H9 (cell line): Measurements from ENCODE around the gene TRPV6. TPM values are rescaled to one million over a fixed set of nuclear protein-coding genes. Genes with fewer than 3 reads are reported as not detected.

Experiments used
- DNase-seq: peaks from one replicate; pipeline ENCODE4 v3.0.0-alpha.2; 2017
- H2AFZ ChIP-seq: one replicate; pipeline ENCODE4 v1.6.1; 2013; ENCODE audit warnings: mild to moderate bottlenecking, low read length, control low read depth, moderate library complexity
- H2AK5ac ChIP-seq: 2 replicates; pipeline ENCODE4 v1.6.1; 2013; ENCODE audit warnings: low read length, control low read depth, mixed read lengths; ENCODE audit not compliant: insufficient read length
- H2BK120ac ChIP-seq: one replicate; pipeline ENCODE4 v1.6.1; 2013; ENCODE audit warnings: low read depth, mild to moderate bottlenecking, low read length, control low read depth, inconsistent platforms; ENCODE audit not compliant: poor library complexity, severe bottlenecking
- H2BK12ac ChIP-seq: 2 replicates; pipeline ENCODE4 v1.6.1; 2013; ENCODE audit warnings: low read length, control low read depth, mixed read lengths, low read depth; ENCODE audit not compliant: insufficient read length
- H2BK15ac ChIP-seq: 2 replicates; pipeline ENCODE4 v1.6.1; 2013; ENCODE audit warnings: low read depth, low read length, control low read depth
- H2BK20ac ChIP-seq: one replicate; pipeline ENCODE4 v1.6.1; 2013; ENCODE audit warnings: low read depth, mild to moderate bottlenecking, low read length, control low read depth, inconsistent platforms; ENCODE audit not compliant: poor library complexity, severe bottlenecking
- H2BK5ac ChIP-seq: 2 replicates; pipeline ENCODE4 v1.6.1; 2013; ENCODE audit warnings: low read length, control low read depth, mixed read lengths; ENCODE audit not compliant: insufficient read length
- H3K14ac ChIP-seq: 2 replicates; pipeline ENCODE4 v1.6.1; 2013; ENCODE audit warnings: low read length, control low read depth; ENCODE audit not compliant: insufficient read depth
- H3K18ac ChIP-seq: 2 replicates; pipeline ENCODE4 v1.6.1; 2013; ENCODE audit warnings: low read depth, mild to moderate bottlenecking, mixed read lengths, low read length, control low read depth; ENCODE audit not compliant: insufficient read length
- H3K23ac ChIP-seq: 2 replicates; pipeline ENCODE4 v1.6.1; 2013; ENCODE audit warnings: low read length, control low read depth, mixed read lengths, low read depth; ENCODE audit not compliant: insufficient read length
- H3K23me2 ChIP-seq: 2 replicates; pipeline ENCODE4 v1.6.1; 2013; ENCODE audit warnings: low read depth, mild to moderate bottlenecking, mixed read lengths, low read length, control low read depth; ENCODE audit not compliant: insufficient read length, poor library complexity, severe bottlenecking
- H3K27ac ChIP-seq: 2 replicates; pipeline ENCODE4 v1.5.1; 2013; ENCODE audit warnings: low read length, control low read depth, mixed read lengths, low read depth; ENCODE audit not compliant: insufficient read length
- H3K27me3 ChIP-seq: 2 replicates; pipeline ENCODE4 v1.6.1; 2013; ENCODE audit warnings: low read length, control low read depth, inconsistent platforms; ENCODE audit not compliant: insufficient read depth
- H3K4ac ChIP-seq: 2 replicates; pipeline ENCODE4 v1.6.1; 2013; ENCODE audit warnings: low read depth, mild to moderate bottlenecking, control low read depth, inconsistent platforms, low read length, moderate library complexity
- H3K4me1 ChIP-seq: 2 replicates; pipeline ENCODE4 v1.6.1; 2013; ENCODE audit warnings: low read length, control low read depth, inconsistent platforms; ENCODE audit not compliant: insufficient read depth
- H3K4me2 ChIP-seq: 2 replicates; pipeline ENCODE4 v1.6.1; 2013; ENCODE audit warnings: low read length, control low read depth, mixed read lengths; ENCODE audit not compliant: insufficient read length, insufficient read depth
- H3K56ac ChIP-seq: 2 replicates; pipeline ENCODE4 v1.6.1; 2013; ENCODE audit warnings: low read depth, mild to moderate bottlenecking, mixed read lengths, low read length, control low read depth; ENCODE audit not compliant: insufficient read length
- H3K79me1 ChIP-seq: 2 replicates; pipeline ENCODE4 v1.6.1; 2013; ENCODE audit warnings: low read depth, mild to moderate bottlenecking, moderate library complexity, low read length, control low read depth, inconsistent platforms; ENCODE audit not compliant: insufficient read depth, poor library complexity, severe bottlenecking
- H3K79me2 ChIP-seq: 2 replicates; pipeline ENCODE4 v1.6.1; 2013; ENCODE audit warnings: low read length, control low read depth, inconsistent platforms; ENCODE audit not compliant: insufficient read depth
- H3K9ac ChIP-seq: 2 replicates; pipeline ENCODE4 v1.6.1; 2013; ENCODE audit warnings: low read length, control low read depth, mixed read lengths; ENCODE audit not compliant: insufficient read length; ENCODE audit errors: extremely low read depth
- H3K9me3 ChIP-seq: one replicate; pipeline ENCODE4 v1.6.1; 2013; ENCODE audit warnings: low read depth, low read length, inconsistent platforms; ENCODE audit not compliant: control insufficient read depth
- H3T11ph ChIP-seq: one replicate; pipeline ENCODE4 v1.6.1; 2013; ENCODE audit warnings: mild to moderate bottlenecking, low read length, control low read depth, inconsistent platforms
- H4K20me1 ChIP-seq: one replicate; pipeline ENCODE4 v1.6.1; 2013; ENCODE audit not compliant: control insufficient read depth, insufficient read length, insufficient read depth
- H4K5ac ChIP-seq: 2 replicates; pipeline ENCODE4 v1.6.1; 2013; ENCODE audit warnings: low read depth, mild to moderate bottlenecking, mixed read lengths, low read length, control low read depth; ENCODE audit not compliant: insufficient read length
- H4K8ac ChIP-seq: replicated peaks from 2 replicates; pipeline ENCODE4 v1.6.1; 2013; ENCODE audit warnings: low read length, control low read depth, mixed read lengths, low read depth; ENCODE audit not compliant: insufficient read length
- H4K91ac ChIP-seq: 2 replicates; pipeline ENCODE4 v1.6.1; 2013; ENCODE audit warnings: low read depth, mild to moderate bottlenecking, moderate library complexity, mixed read lengths, low read length, control low read depth; ENCODE audit not compliant: insufficient read length
- H3K27ac Mint-ChIP-seq, 3 experiments: 2 replicates in 2 of 3; 3 replicates in 1 of 3; pipeline ENCODE4 v1.8.0; 2020 to 2021; ENCODE audit warnings: mixed read lengths in 3 of 3, mild to moderate bottlenecking in 1 of 3, moderate library complexity in 1 of 3
- H3K27me3 Mint-ChIP-seq: 2 replicates; pipeline ENCODE4 v1.8.0; 2021; ENCODE audit warnings: low read depth, mild to moderate bottlenecking, moderate library complexity, mixed read lengths
- H3K36me3 Mint-ChIP-seq, 3 experiments: 2 replicates in 2 of 3; 3 replicates in 1 of 3; pipeline ENCODE4 v1.8.0; 2020 to 2021; ENCODE audit warnings: low read depth in 3 of 3, mixed read lengths in 3 of 3; ENCODE audit not compliant: insufficient read depth in 1 of 3
- H3K4me1 Mint-ChIP-seq, 2 experiments: 2 replicates each; pipeline ENCODE4 v1.8.0; 2020; ENCODE audit warnings: mixed read lengths in 2 of 2
- H3K4me3 Mint-ChIP-seq, 2 experiments: 2 replicates in 1 of 2; 3 replicates in 1 of 2; pipeline ENCODE4 v1.8.0; 2020 to 2021; ENCODE audit warnings: mild to moderate bottlenecking in 2 of 2, mixed read lengths in 2 of 2, moderate library complexity in 1 of 2
- H3K9me3 Mint-ChIP-seq, 2 experiments: 2 replicates in 1 of 2; 3 replicates in 1 of 2; pipeline ENCODE4 v1.8.0; 2020; ENCODE audit warnings: mild to moderate bottlenecking in 2 of 2, mixed read lengths in 2 of 2, moderate library complexity in 1 of 2
- CTCF ChIP-seq: fragments of 200-600 bp; sonication (generic); conservative IDR thresholded peaks from 3 replicates; pipeline ENCODE4 v1.8.0; 2021; ENCODE audit warnings: antibody characterized with exemption, mild to moderate bottlenecking
- WGBS: extraction: QIAGEN DNeasy Blood & Tissue Kit; methylation state at CpG from one replicate; pipeline ENCODE4 v1.1.7; 2013; ENCODE audit warnings: missing lambda C conversion rate, low lambda C conversion rate, mixed read lengths; ENCODE audit not compliant: insufficient read length; ENCODE audit errors: extremely low coverage; 5-methylcytosine and 5-hydroxymethylcytosine counted together
- total RNA-seq: library from RNA; stranded (reverse); gene quantifications from 2 replicates; pipeline ENCODE4 v1.2.1, GENCODE V29; 2021

Gene TRPV6
- total RNA-seq, 1 experiment from 2014 or later: 0.61 TPM

- Histone ChIP-seq H3K4ac (no peak overlapping the region), H2BK5ac (no peak overlapping the region), H3K27me3 (no peaks in the 10 kb centered on the region; the same call in 1 of the 2 replicates), H3K23me2 (no peaks in the 10 kb centered on the region), H4K91ac (no peak overlapping the region), H3K14ac (no peak overlapping the region), H3K79me2 (no peaks in the 10 kb centered on the region), H2BK12ac (no peak overlapping the region), H3K9me3 (peaks cover 11% of the 10 kb centered on the region), H3T11ph (no peak overlapping the region), H3K4me1 (no peaks in the 10 kb centered on the region), H4K5ac (no peak overlapping the region), H4K8ac (no peak overlapping the region), H3K18ac (no peak overlapping the region), H3K27ac (no peak overlapping the region), H4K20me1 (no peaks in the 10 kb centered on the region), H3K23ac (no peak overlapping the region), H2BK20ac (no peak overlapping the region), H3K9ac (no peak overlapping the region), H2BK15ac (no peak overlapping the region), H2BK120ac (no peak overlapping the region), H2AFZ (no peak overlapping the region), H2AK5ac (no peak overlapping the region), H3K56ac (no peak overlapping the region), H3K79me1 (no peaks in the 10 kb centered on the region), H3K4me2 (no peak overlapping the region)
- Mint-ChIP-seq H3K27ac (no peak overlapping the region), H3K4me1 (peaks cover 13% of the 10 kb centered on the region in 2 experiments), H3K36me3 (peaks cover 3 to 25% (median 7%) of the 10 kb centered on the region in 3 experiments; a peak in 6 of 7 replicates), H3K27me3 (peaks cover 10% of the 10 kb centered on the region), H3K9me3 (peaks cover 30 to 35% of the 10 kb centered on the region in 2 experiments), H3K4me3 (no peak overlapping the region)
- no peak for TF ChIP-seq CTCF
- WGBS: no CpG with 5 or more reads among the region's 2 CpGs
- DNase-seq: no peak
Measured at GRCh38 chr7:142905759-142906158, 20.2 kb upstream of the TRPV6 start.
